HEK293 (cell line): ENCODE results near the gene COG3.

Experiments
- YY1 ChIP-seq: fragments of 450-650 bp; formaldehyde crosslinking; IDR thresholded peaks from 2 replicates; pipeline ENCODE4 v1.5.1; 2018; ENCODE audit warnings: missing biosample characterization, missing genetic modification characterization
- ZFP69B ChIP-seq: fragments of 450-650 bp; formaldehyde crosslinking; IDR thresholded peaks from 2 replicates; pipeline ENCODE4 v1.5.1; 2016; ENCODE audit warnings: missing biosample characterization, missing genetic modification characterization
- ZNF10 ChIP-seq: fragments of 450-650 bp; formaldehyde crosslinking; IDR thresholded peaks from 2 replicates; pipeline ENCODE4 v1.5.1; 2017; ENCODE audit warnings: missing biosample characterization, missing genetic modification characterization
- ZNF121 ChIP-seq: fragments of 450-650 bp; formaldehyde crosslinking; IDR thresholded peaks from 2 replicates; pipeline ENCODE4 v1.5.1; 2016; ENCODE audit warnings: missing biosample characterization, missing genetic modification characterization
- ZNF132 ChIP-seq: fragments of 450-650 bp; formaldehyde crosslinking; IDR thresholded peaks from 2 replicates; pipeline ENCODE4 v1.5.1; 2017; ENCODE audit warnings: missing biosample characterization, missing genetic modification characterization, borderline replicate concordance
- ZNF184 ChIP-seq: fragments of 450-650 bp; IDR thresholded peaks from 2 replicates; pipeline ENCODE4 v1.5.1; 2018; ENCODE audit warnings: missing biosample characterization, mild to moderate bottlenecking, missing genetic modification characterization
- ZNF214 ChIP-seq: fragments of 450-650 bp; formaldehyde crosslinking; IDR thresholded peaks from 2 replicates; pipeline ENCODE4 v1.5.1; 2017; ENCODE audit warnings: missing biosample characterization, mild to moderate bottlenecking, missing genetic modification characterization, borderline replicate concordance
- ZNF530 ChIP-seq: fragments of 450-650 bp; formaldehyde crosslinking; IDR thresholded peaks from 2 replicates; pipeline ENCODE4 v1.5.1; 2016; ENCODE audit warnings: low read depth, missing biosample characterization, missing genetic modification characterization
- ZNF747 ChIP-seq: fragments of 450-650 bp; formaldehyde crosslinking; IDR thresholded peaks from 2 replicates; pipeline ENCODE4 v1.5.1; 2016; ENCODE audit warnings: missing biosample characterization, missing genetic modification characterization
- TF ChIP-seq, protein P1 (sequence below): fragments of 450-650 bp; formaldehyde crosslinking; IDR thresholded peaks from 2 replicates; pipeline ENCODE4 v1.5.1; 2016; ENCODE audit warnings: missing biosample characterization, missing genetic modification characterization
- TF ChIP-seq, protein P2 (sequence below): fragments of 450-650 bp; formaldehyde crosslinking; IDR thresholded peaks from 2 replicates; pipeline ENCODE4 v1.5.1; 2017; ENCODE audit warnings: missing biosample characterization, missing genetic modification characterization

DNA sequence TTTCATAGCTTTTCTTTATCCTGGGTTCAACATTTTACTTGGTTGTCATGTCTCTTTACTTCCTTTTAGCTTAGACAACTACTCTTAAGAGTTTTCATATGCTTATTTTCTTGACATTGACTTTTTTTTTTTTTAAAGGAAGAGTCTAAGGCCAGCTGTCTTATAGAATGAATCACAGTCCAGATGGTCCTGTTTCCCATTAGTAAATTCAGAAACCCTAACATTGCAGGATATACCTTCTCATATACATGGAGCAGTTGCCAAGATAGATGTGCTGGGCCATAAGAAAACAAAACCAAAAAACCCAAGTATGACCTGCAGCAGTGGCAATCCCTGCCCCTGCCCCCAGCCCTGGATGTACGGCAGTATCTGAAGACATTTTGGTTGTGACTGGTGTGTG is 72.8 kb downstream of the COG3 start:
- no peak for TF ChIP-seq ZNF121
- TF ChIP-seq, protein P1, sequence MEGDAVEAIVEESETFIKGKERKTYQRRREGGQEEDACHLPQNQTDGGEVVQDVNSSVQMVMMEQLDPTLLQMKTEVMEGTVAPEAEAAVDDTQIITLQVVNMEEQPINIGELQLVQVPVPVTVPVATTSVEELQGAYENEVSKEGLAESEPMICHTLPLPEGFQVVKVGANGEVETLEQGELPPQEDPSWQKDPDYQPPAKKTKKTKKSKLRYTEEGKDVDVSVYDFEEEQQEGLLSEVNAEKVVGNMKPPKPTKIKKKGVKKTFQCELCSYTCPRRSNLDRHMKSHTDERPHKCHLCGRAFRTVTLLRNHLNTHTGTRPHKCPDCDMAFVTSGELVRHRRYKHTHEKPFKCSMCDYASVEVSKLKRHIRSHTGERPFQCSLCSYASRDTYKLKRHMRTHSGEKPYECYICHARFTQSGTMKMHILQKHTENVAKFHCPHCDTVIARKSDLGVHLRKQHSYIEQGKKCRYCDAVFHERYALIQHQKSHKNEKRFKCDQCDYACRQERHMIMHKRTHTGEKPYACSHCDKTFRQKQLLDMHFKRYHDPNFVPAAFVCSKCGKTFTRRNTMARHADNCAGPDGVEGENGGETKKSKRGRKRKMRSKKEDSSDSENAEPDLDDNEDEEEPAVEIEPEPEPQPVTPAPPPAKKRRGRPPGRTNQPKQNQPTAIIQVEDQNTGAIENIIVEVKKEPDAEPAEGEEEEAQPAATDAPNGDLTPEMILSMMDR (tag by site-specific recombination) = no peak
- TF ChIP-seq ZFP69B (tag by site-specific recombination) = no peak
- TF ChIP-seq, protein P2, sequence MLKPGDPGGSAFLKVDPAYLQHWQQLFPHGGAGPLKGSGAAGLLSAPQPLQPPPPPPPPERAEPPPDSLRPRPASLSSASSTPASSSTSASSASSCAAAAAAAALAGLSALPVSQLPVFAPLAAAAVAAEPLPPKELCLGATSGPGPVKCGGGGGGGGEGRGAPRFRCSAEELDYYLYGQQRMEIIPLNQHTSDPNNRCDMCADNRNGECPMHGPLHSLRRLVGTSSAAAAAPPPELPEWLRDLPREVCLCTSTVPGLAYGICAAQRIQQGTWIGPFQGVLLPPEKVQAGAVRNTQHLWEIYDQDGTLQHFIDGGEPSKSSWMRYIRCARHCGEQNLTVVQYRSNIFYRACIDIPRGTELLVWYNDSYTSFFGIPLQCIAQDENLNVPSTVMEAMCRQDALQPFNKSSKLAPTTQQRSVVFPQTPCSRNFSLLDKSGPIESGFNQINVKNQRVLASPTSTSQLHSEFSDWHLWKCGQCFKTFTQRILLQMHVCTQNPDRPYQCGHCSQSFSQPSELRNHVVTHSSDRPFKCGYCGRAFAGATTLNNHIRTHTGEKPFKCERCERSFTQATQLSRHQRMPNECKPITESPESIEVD (tag by site-specific recombination) = no peak
- TF ChIP-seq ZNF747 = no peak
- no peak for TF ChIP-seq ZNF10 (tag by site-specific recombination)
- TF ChIP-seq ZNF132 (tag by site-specific recombination) = no peak
- no peak for TF ChIP-seq YY1 (tag by site-specific recombination)
- no peak for TF ChIP-seq ZNF530 (tag by site-specific recombination)
- TF ChIP-seq ZNF184 (tag by site-specific recombination) = no peak
- no peak for TF ChIP-seq ZNF214 (tag by site-specific recombination)
